HG03457 (cell line): ENCODE results near the gene METTL16.

Experiments
- ATAC-seq: cut with Tn5 transposase; IDR thresholded peaks from one replicate; pipeline ENCODE4 v1.9.1; 2021; ENCODE audit warnings: moderate number of reproducible peaks; ENCODE audit not compliant: unreplicated experiment

The METTL16 gene

DNA sequence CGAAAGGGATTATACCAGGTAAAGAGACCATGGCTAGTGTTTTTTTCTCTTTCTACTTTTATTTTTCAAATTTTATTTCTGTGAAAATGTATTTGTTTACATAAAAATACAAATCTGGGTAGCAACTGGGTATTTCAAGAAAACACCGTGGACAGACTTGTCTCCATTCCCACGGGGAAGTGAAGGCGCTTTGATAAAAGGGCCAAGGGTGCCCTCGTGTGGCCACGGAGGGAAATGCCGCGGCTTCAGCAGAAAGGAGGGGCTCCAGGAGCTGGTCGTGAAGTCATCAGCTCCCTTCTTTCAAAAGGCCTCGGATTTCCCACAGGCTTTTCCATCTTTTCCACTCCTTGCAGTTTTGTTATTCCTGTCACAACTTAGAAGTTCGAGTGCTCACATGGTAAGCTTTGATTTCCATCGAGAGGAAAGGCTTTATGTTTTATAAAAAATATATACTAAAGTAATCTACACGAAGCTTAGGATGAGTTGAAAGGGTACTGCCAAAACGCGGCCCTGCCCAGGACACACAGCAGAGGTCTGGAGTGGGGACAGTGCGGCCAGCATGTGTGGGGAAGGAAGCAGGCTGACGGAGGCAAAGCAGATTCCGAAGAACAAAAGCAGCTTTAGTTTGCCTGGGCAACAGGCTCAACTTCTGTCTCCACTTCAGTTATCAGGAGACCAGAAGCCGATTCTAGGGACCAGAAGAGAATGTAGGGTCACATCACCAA is 95.5 kb downstream of the METTL16 start:
- ATAC-seq: no peak

DNA sequence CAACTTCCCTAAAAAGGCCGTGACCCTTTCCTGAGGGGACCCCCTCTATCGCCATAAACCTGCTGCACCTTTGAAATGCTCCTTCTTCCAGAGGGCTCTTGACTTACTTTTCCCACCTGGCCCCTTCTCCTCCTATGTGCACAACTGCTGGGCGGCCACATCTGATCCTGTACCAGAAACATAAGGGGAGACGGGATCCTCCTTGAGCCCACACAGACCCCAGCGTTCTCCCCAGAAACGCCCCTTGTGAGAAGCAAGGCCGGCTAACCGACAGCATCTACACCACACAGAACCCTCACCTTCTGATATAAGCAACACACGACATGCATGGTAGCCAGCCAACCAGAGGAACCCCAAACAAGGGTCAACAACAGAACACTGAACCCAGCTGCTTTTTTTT is 96.6 kb downstream of the METTL16 start:
- no peak for ATAC-seq

DNA sequence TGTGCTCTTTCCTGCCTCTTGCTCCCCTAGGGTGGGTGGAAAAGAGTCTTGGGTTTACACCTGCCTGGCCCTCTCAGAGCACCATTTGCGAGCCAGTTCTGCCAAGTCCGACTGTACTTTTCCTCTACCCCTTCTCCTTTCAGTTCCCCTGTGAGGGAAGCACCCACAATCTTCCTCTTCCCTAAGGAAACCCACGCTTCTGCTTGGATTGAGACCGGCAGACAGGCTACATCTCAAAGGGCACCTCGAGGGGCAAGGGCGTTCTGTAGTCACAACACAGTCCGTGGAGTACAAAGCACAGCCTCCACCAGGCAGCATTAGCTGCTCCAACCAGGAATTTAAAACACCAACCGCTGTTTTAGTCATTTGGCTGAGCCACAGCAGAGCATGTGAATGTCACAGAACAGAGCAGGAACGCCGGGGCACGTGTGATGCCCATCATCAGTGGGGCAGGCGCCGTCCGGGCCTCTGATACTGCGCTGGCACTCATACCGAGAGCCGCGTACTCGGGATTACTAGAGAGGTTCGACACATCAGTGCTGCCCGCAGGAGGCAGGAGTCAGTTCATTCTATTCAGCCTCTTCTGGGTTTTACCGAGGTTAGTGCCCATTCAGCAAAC is 97.1 kb downstream of the METTL16 start:
- no peak for ATAC-seq

DNA sequence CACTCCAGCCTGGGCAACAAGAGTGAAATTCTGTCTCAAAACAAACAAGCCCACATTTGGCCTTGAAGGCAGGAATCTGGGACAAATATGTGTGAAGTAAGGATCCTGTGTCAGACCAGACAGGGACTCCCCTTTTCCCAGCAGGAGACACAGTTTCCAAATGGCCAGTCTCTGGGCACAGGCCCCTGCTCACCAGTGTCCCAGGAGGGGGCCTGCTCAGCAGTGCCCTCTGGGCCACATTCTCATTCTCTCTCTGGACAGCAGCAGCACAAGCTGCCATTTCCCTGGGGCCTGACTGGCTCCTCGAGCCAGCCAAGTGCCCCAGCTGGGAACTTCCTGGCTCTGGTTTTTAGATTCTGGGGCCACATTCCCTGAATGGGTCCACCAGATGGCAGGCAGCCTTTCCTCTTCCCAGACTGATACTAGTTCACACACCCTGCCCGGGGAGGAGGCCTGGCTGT is 99.1 kb downstream of the METTL16 start:
- no peak for ATAC-seq

DNA sequence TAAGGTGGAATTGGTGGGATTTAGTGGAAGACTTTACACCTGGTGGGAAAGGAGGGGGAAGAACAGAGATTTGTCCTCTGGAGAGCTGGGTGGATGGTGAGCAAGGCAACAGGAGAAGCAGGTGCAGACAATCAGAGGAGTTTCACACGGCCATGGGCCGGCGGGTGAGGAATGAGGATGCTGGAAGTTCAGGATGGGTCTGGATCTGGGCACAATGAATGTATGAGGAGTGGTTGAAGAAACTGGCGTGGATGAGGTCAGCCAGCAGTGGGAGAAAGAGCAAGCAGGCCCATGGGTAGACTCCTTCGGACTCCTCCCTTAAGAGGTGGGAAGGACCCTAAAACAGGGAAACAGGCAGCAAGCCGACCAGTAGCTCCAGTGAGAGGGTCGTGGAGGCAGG is 100.7 kb downstream of the METTL16 start:
- ATAC-seq: no peak

DNA sequence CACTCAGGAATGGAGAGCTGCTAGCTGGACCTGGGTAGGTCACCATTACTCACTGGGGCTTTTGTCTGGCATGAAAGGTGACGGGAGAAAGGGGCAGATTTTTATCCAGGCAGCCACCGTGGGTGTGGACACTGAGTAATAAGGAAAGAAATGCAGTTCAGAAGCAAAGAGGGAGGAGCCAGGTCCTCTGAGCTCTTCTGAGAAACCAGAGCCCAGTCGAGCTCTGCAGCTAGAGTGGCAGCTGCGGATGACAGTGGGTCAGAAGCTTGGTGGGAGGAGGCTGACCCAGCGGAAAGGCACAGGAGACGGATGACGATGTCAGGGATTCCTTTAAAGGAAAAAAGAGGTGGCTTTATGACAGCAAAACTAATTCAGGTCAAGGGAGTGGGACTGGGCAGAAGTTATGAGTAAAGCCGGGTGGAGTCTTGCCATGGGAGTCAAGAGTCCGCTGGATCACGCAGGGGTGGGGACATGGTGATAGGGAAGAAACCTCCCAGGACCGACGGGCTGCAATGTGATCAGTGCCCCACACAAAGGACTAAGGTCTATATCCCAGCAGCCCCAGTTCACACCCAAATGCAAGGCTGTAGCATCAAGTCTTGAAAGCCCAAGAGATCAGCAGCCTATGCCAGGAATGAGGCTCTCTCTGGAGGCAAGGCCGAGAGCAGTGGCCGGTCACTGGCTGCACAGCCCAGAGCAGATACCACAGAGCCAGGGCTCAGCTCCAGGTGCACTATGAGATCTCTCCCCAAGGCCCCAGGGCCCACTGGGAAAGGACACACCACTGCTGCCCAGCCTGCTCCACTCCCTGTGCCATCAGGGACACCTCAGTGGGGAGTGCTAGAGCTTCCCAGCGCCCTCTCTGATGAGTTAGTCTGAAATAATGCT is 104.5 kb downstream of the METTL16 start:
- ATAC-seq: no peak

DNA sequence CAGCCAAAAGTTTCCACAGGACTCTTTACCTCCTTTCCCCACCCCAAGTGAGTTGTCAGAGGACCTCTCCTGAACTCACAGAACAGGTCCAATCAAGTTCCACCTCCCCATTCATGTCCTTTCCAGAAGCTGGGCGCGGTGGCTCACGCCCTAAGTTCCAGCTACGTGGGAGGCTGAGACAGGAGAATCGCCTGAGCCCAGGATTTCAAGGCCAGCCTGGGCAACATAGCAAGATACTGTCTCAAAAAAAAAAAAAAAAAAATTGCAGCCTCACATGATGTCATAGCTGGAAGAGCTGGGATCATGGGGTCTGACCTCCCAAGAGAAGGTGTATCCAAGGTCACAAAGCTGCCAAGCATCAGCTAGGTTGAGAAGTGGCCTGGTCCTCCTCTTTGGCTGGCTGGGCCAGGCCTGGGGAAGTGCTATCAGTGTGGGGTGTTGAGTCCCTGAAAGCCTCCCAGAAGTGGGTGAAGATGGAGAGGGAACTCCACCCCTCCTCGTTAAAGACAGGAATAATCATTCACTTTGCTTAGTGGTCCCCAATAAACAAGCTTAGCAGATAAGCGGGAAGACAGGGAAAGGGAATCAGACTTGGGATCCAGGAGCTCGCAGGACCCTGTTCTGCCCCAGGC is 105.3 kb downstream of the METTL16 start:
- no peak for ATAC-seq

DNA sequence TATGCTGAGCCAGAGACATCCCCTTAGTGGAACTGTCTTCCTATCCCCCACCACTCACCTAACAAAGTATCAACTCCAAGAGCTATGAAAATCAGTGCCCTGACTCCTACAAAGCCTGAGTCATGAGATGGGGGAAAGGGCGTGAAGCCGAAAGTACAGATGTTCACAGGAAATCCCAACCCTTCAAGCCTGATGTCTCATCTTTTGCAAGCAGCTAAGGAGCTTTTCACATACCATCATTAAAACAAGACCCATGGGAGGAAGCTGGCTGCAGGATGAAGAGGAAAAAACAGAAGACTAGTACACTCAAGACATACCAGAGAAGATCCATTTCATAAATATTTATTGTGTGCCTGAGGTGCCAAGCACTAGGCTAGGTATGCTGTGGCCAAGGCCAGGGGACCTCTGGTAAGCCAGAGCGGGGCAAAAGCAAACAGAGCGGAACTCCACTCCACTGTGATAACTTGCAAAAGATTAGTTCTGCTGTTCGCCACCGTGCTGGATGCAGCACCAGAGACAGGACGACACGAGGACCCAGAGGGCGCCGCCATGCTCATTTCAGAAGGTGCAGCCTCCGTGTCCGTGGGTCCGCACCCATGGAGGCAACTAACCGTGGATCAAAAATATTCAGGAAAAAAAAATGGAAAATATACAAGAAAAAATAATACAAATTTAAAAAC is 106.3 kb downstream of the METTL16 start:
- ATAC-seq: no peak

DNA sequence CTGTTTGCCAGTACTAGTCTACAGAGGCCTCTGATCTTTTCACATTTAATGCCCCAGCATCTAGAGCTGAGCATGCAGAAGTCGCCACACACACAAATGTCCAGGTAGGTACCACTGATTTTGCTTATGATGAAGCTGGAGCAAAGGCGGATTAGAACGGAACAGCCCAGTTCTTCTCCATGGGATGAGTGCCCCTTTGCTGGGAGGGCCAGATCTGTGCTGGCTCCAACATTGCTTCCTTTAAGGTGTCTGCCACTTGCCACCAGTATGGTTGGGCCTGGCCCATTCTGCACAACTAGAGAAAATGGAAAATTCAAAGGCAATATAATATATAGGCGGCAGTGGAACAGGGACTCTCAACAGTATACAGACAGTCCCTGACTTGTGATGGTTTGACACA is 108.6 kb downstream of the METTL16 start:
- no peak for ATAC-seq

DNA sequence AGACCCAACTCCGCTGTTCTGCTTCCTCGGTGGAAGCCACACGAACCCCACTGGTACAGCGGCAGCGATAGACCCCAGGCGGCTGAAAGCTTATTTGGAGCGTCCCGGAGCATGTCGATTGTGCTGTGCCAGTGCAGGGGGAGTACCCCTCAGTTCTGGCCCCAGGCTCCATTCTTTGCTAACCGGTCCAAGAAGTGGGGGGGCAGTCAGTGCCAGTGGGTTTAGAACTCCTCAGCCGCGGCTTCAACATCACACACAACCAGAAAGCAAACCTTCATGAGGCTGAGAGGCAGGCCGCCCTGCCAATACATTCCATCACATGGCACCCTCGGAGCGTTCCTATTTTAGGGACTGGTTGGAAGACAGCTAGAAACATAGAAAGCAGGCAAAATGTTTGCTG is 109.1 kb downstream of the METTL16 start:
- ATAC-seq: no peak

DNA sequence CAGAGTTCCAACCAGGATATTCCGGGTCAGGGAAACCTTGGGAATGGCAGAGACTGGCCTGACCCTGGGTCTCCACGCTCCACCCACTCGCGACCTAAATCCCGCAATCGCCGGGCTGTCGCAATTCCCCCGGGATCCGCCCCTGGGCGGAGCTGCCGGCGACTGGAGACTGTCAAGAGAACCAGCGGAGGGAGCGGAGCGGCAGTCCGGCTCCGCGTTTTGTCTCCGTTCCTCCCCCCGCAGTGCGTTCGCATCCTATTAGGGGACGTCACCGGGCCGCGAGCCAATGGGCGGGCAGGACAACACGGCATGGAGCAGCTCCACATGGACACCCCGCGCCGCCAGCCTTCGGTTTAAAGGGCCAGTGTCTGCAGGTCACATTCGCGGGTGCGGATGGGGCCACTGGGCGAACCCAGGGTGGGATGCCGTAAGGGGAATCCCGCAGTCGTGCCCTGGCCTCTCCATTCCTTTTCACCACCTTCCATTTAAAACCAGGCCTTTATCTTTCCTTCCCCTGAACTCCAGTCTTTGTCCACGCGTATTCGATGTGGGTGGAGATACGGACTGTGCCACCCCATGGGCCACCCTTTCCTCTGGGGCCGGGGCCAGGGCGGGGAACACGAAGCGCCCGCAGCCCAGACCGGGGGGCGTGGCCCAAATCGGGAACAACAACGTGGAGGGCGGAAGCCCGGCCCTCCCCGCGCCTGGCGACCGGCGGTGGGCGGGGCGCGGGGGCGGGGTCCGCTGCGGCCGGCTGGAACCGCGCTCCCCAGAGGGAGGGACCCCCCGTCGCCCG is 110.1 kb downstream of the METTL16 start:
- peak; percentile 39 for ATAC-seq

DNA sequence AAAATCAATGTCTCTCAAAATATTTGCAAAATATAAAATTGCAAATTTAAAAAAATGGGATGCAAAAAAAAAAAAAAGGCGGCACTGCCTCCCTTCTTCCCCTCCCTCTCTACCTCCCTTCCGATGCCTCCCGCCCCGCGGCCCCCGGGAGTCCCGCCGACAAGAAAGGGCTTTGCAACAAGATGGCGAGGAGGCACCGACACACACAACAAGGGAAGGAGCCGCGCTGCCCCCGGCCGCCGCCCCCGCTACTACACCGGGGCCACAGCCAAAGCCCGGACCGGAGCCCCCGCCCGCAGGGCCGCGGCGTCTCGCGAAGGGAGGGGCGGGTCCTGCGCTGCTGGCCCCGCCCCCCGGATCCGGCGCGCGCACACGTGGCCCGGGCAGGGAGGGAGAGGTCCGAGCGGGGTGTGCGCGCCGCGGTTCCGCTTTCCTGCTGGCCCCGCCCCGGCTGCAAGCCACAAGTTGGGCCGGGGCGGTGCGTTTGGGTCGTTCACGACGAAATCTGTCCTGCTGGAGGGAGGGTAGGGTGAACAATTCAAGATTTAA is 110.7 kb downstream of the METTL16 start, which contains the start of gene MNT:
Gene MNT (minus strand): TSS at position 184 of the 549 bp plus-strand sequence. CDS start 348 bp downstream, outside the sequence.
- peak; percentile 24 for ATAC-seq

DNA sequence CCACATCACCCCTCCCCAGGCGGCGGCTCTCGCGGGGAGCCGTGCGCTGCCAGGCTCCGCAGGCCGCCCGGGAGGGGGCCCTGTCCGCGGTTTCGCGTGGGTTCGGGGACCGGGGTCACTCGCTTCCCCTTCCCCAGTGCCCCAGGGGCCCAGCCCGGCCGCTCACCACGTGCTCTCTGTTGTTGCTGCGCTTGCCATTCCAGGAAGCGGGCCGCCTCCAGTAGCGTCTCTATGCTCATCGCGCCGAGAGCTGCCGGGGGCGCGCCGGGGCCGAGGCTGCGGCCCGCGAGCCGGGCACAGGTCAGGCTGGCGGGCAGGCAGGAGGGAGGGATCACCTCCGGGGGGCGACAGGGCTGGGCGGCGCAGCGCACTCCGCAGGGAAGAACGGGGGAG is 111.2 kb downstream of the METTL16 start:
- ATAC-seq: no peak

DNA sequence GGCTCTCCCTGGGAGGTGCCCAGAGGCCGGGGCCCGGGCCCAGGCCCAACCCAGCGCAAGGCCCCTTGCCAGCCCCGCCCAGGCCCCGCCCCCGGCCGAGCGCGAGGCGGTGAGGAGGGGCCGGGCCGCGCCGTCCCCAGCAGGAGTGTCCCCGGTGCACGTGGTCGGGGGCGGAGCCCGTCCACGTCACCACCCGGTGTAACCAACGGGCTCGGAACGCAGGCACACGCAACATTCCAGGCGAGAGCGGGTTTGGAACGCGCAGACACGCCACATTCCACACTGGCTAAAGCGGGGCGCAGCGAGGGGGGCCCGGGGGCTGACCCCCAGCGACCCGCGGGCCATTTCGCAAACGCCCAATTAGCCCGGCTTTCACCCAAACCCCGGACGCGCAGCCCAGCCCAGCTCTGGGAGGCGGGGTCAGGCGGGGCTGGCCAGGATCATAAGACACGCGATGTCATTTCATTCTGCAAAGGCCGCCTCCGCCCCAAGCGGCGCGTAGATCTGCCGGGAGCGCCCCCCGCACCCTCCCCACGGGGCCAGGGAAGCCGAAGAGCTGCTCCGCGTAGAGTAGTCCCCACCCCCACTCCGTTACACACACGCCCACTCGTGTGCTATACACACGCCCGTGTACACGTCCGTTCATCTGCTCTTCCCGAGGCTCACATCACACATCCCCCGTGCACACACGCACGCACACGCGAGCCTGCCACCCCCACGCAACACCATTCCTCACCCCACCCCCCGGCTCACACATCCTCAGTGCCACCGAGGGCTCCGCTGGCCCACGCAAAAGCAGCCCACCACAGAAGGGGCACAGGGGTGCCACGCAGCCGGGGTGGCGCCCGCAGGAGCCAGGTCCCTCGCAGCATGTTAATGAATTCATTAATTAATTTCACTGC is 111.9 kb downstream of the METTL16 start:
- peak; percentile 31 for ATAC-seq

DNA sequence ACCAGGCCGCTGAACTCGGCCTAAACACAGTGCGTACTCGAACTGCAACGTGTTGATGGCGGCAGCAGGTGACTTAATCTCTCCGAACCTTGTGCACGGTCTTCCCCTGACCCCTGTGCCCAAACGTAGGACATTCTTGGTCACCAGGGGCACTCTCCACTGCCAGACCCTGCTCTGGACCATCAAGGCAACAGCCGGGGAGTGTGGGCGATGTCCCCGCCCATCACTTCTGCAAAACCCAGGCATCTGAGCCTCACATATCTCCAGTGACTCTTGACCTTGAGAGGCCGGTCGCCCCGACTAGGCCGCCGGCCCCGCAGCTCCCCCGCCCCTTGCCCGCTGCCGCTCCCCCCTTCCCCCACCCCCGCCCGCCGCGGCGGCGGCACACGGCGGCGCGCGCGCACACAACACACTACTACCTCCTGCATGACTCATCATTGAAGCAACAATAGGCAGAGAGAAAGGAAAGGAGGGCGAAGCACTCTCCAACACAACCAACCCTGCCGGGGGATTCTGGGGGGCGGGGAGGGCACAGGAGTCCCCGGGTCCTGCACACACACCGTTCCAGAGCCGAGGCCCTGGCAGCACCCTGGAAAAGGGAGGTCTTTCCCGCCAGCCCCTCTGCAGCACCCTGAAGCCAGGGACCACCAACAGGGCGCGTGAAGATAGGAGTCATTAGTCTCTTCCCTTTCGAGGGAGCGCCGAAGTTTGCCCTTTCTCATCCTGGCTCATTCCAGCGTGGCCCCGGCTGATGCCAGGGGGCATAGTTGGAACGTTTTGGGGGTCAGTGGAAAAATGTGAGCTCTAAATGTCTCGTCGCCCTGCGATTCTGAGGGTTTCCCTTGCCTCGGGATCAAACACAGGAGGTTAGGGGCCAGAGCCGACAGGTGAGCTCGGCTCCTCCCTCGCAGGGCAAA is 112.8 kb downstream of the METTL16 start:
- ATAC-seq: no peak

DNA sequence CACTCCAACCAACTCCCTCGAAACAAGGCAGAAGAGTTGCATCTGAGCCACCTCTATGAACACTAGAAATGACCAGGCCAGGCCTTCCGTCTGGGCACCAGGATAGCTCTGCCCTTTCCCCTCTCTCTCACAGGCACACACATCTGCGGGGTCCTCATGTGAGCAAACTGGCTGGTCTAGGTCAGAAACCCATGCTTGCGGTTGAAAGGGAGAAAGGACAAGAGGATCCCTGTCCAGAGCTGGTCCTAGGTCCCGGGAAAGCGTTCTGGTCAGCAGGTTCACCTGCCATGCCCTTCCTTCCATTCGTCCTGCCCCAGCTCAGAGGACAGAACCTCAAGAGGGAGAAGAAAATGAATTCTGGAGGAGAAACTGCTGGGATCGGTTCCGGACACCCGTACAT is 113.5 kb downstream of the METTL16 start:
- ATAC-seq: no peak
